Mucosa of stomach (tissue), 1 donor: ENCODE measurements around the gene WBP1L.
"Not testable (repeated sequence)": the region's sequence is repeated elsewhere in the genome, so short reads cannot be mapped to it uniquely, and the experiment has no call there.

ENCODE experiments used
- H3K27me3 ChIP-seq: one replicate; pipeline ENCODE4 v1.7.0; 2013; ENCODE audit warnings: mild to moderate bottlenecking, low read length; ENCODE audit not compliant: control insufficient read depth, insufficient read depth
- H3K36me3 ChIP-seq: one replicate; pipeline ENCODE4 v1.7.0; 2013; ENCODE audit warnings: low read length; ENCODE audit not compliant: control insufficient read depth, insufficient read depth
- H3K4me1 ChIP-seq: one replicate; pipeline ENCODE4 v1.7.0; 2013; ENCODE audit warnings: mild to moderate bottlenecking, low read length; ENCODE audit not compliant: control insufficient read depth, insufficient read depth
- H3K4me3 ChIP-seq: one replicate; pipeline ENCODE4 v1.7.0; 2013; ENCODE audit warnings: low read length
- H3K9ac ChIP-seq: one replicate; pipeline ENCODE4 v1.7.0; 2013; ENCODE audit warnings: mild to moderate bottlenecking, low read length, moderate library complexity
- H3K9me3 ChIP-seq: one replicate; pipeline ENCODE4 v1.7.0; 2013; ENCODE audit warnings: mild to moderate bottlenecking, low read length, moderate library complexity; ENCODE audit not compliant: control insufficient read depth
- donor health status: Pancreatic carcinoma.

WBP1L gene

DNA sequence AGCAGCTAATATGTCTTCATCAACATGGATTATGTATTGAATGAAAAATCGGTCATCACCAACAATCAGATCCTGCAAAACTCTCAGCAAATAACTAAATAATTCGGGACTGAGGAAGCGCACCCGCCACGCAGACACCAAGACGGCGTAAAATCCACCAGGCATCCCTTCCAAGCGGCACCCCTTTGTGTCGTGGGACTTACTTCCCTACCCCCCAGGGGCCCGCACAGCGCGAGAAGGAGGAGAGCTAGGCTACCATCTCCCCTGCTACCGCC is 30.3 kb upstream of the WBP1L start:
- Histone ChIP-seq H3K9me3 (no peaks in the 10 kb centered on the region), H3K9ac (peak overlapping the region; percentile 78), H3K27me3 (no peaks in the 10 kb centered on the region), H3K4me3 (peak overlapping the region; percentile 98), H3K4me1 (peaks cover 10% of the 10 kb centered on the region), H3K36me3 (no peaks in the 10 kb centered on the region)

DNA sequence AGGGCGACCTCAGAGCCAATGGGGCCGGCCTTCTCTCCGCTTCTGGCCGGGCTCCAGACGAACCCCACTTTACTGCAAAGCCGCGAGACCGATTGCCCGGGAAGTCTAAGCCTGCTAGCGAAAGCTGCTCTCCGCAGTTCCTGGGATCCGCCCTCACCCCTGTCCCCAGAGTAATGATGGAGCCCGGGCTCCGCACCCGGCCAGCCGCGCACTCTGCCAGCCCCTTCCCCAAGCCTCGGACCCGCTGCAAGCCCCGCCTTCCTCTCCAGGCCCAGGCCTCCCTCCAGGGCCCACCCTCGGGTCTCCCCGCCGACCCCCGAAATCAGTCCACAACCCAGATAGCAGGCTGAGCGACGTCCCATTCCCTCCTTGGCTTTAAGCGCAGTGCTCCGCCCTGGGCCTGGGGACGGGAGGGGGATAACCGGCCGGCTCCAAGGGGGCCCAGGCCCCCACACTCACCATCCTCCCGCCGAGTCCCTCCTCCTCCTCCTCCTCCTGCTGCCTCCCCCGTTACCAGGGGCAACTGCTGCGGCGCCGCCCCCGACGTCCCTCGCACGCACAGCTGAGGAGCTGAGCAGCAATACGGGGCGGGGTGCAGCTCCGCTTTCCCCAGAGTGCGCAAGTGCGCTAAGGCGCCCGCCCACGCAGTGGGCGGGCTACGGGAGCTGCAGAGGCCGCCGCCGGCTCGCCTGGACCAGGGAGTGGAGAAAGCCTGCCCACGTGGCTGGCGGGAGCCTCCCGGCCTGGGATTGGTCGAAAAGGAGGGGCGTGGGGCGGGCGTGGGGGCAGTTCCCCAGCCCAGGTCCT is 29.7 kb upstream of the WBP1L start, which contains the start of gene ARL3:
Gene ARL3 (minus strand): TSS at position 584 of the 807 bp plus-strand sequence. CDS start 122 bp downstream, at position 462.
- H3K4me3 ChIP-seq: peak within 1 kb of the TSS; percentile 98
- H3K36me3 ChIP-seq: no peaks in the 10 kb centered on the region
- peak within 1 kb of the TSS; percentile 78 for H3K9ac ChIP-seq
- H3K9me3 ChIP-seq: no peaks in the 10 kb centered on the region
- H3K27me3 ChIP-seq: no peaks in the 10 kb centered on the region
- H3K4me1 ChIP-seq: peaks cover 10% of the 10 kb centered on the region

DNA sequence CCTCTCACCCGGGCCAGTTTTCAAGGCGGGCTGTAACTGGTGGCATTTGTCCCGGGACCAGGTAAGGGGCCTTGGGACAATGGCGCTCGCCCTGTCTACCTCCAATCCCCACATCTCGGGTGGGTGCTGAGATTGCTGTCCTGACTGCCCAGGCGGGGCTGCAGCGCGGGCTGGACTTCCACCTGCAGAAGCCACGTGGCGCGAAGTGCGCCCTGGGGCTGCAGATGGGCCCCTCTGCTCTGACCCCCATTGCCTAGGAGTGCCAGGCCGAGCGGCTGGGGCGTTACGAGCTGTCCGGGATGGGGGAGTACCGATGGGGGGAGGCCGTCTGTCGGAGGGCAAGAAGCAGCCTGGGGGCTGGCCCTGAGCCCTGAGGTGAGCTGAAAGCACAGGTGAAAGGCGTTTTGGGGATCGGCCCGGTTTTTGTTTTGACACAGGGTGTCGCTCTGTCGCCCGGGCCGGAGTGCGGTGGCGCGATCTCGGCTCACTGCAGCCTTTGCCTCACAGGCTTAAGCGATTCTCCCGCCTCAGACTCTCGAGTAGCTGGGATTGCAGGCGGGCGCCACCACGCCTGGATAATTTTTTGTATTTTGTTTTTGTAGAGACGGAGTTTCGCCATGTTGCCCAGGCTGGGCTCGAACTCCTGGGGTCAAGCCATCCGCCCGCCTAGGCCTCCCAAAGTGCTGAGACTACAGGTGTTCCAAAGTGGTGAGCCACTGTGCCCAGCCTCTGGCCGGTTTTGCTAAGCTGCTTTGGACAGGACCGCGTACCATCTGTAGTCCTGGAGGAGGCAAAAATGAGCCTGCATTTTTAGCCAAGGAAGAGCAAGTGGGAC is 28.9 kb upstream of the WBP1L start, which contains the start of gene SFXN2:
Gene SFXN2 (plus strand): TSS at position 16 of the 835 bp plus-strand sequence. CDS start 12,001 bp downstream, outside the sequence.
- H3K4me3 ChIP-seq: peak within 1 kb of the TSS; percentile 98
- H3K9ac ChIP-seq: peak within 1 kb of the TSS; percentile 78
- no peaks in the 10 kb centered on the region for H3K36me3 ChIP-seq
- H3K27me3 ChIP-seq: no peaks in the 10 kb centered on the region
- H3K9me3 ChIP-seq: no peaks in the 10 kb centered on the region
- H3K4me1 ChIP-seq: peaks cover 10% of the 10 kb centered on the region

DNA sequence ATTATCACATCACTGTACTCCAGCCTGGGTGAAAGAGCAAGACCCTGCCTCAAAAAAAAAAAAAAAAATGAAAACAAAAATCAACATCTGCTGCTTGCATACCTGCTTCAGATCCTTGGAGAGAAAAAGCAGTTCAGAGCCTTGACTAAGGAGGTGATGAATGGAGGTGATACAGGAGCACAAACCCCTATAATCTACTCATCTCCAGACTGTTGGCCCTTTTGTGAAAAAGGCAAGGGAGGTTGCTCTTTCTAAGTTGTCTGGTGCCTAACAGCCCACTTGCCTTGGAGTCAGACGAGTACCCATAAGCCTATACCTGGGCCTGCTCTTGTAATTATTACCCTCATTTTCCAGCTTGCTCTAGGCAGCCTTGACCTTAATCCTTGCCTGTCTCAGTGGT is 27.9 kb upstream of the WBP1L start:
- Histone ChIP-seq H3K4me3 (no peak overlapping the region), H3K27me3 (no peaks in the 10 kb centered on the region), H3K4me1 (peaks cover 10% of the 10 kb centered on the region), H3K9me3 (no peaks in the 10 kb centered on the region), H3K9ac (no peak overlapping the region), H3K36me3 (no peaks in the 10 kb centered on the region)

DNA sequence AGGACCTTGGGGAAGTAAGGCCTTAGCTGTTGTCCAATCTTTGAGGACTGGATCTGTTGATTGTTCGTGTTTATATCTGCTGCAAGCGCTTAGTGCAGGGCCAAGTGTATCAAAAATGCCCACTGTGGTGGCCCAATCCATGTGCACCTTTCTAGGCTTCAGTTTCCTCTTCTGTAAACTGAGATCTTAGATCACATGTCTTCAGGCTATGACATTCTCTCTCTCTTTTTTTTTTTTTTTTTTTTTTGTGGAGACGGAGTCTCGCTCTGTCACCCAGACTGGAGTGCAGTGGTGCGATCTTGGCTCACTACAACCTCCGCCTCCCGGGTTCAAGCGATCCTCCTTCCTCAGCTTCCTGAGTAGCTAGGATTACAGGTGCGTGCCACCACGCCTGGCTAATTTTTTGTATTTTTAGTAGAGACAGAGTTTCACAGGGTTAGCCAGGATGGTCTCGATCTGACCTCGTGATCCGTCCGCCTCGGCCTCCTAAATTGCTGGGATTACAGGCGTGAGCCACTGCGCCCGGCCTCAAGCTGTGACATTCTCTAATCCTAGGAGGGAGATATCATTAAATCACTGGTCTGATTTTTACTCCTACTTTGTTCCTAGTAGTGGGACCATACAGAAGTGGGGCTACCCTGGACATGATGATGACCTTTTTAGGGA is 26.7 kb upstream of the WBP1L start:
- H3K9ac ChIP-seq, H3K36me3 ChIP-seq, H3K27me3 ChIP-seq, H3K4me3 ChIP-seq, H3K4me1 ChIP-seq, H3K9me3 ChIP-seq: not testable (repeated sequence)

DNA sequence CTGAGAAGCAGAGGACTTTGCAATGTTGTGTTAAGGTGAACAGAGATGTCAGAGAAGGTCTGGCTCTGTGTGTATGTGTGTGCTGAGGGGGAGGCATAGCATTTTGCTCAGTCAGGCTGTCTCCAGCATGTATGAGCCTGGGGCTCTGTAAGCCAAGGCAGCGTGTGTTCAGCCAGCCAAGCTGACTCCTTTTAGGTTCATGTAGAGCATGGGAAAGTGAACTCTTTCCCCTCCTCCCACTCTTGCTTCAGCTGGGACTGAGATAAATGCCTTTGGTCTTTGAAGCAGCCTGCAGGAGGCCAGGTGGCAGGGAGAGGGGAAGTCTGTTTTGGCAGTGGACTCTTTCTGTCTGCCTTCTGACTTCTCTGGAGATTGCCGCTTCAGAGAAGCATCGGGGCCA is 25.5 kb upstream of the WBP1L start:
- no peaks in the 10 kb centered on the region for H3K36me3 ChIP-seq
- no peak overlapping the region for H3K9ac ChIP-seq
- no peaks in the 10 kb centered on the region for H3K27me3 ChIP-seq
- no peak overlapping the region for H3K4me3 ChIP-seq
- H3K9me3 ChIP-seq: no peaks in the 10 kb centered on the region
- H3K4me1 ChIP-seq: peaks cover 10% of the 10 kb centered on the region

GRCh38 chr10:102720337-102720736 is 23.4 kb upstream of the WBP1L start:
- H3K27me3 ChIP-seq: no peaks in the 10 kb centered on the region

GRCh38 chr10:102720775-102721301 is 22.9 kb upstream of the WBP1L start:
- H3K27me3 ChIP-seq: no peaks in the 10 kb centered on the region
- no peaks in the 10 kb centered on the region for H3K9me3 ChIP-seq
- no peak overlapping the region for H3K4me3 ChIP-seq
- H3K4me1 ChIP-seq: peaks cover 5% of the 10 kb centered on the region
- H3K36me3 ChIP-seq: no peaks in the 10 kb centered on the region
- no peak overlapping the region for H3K9ac ChIP-seq

More at GRCh38 chr10:102720337-102720736, 23.4 kb upstream of the WBP1L start:
- H3K36me3 ChIP-seq: no peaks in the 10 kb centered on the region
- H3K4me1 ChIP-seq: peaks cover 8% of the 10 kb centered on the region
- H3K9me3 ChIP-seq: no peaks in the 10 kb centered on the region
- no peak overlapping the region for H3K4me3 ChIP-seq
- no peak overlapping the region for H3K9ac ChIP-seq

GRCh38 chr10:102721954-102722353 is 21.8 kb upstream of the WBP1L start:
- Histone ChIP-seq H3K4me3 (no peak overlapping the region), H3K36me3 (no peaks in the 10 kb centered on the region), H3K9ac (no peak overlapping the region), H3K9me3 (no peaks in the 10 kb centered on the region), H3K27me3 (no peaks in the 10 kb centered on the region), H3K4me1 (no peaks in the 10 kb centered on the region)

- Histone ChIP-seq H3K4me1 (no peaks in the 10 kb centered on the region), H3K9me3 (no peaks in the 10 kb centered on the region), H3K27me3 (no peaks in the 10 kb centered on the region), H3K36me3 (no peaks in the 10 kb centered on the region), H3K9ac (no peak overlapping the region), H3K4me3 (no peak overlapping the region)
These were observed 19.8 kb upstream of the WBP1L start for GRCh38 chr10:102723989-102724388.

GRCh38 chr10:102726274-102726673 is 17.5 kb upstream of the WBP1L start:
- Histone ChIP-seq H3K9me3 (no peaks in the 10 kb centered on the region), H3K9ac (no peak overlapping the region), H3K27me3 (no peaks in the 10 kb centered on the region), H3K4me1 (no peaks in the 10 kb centered on the region), H3K4me3 (no peak overlapping the region), H3K36me3 (no peaks in the 10 kb centered on the region)
